ENCODE measurements around the gene OR5H2.

DNA sequence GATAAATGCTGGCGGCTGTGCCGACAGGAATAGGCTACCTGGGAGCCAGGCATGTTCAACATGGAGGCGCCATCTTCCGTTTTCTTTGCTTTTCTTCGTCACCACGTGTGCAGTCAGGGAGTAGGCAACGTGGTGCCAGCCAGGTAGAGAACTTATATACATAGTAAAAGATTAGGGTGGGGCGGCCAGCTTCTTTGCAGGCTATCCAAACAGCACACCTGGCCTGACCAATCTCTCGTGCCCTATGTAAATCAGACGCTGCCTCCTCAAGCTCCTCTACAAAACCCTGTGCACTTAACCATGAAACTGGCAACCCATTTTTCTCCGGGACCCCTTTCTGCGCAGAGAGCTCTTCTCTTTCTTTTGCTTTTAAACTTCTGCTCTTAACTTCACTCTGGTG, 42.8 kb downstream of the OR5H2 start:
- no peak for TF ChIP-seq GATA3 (IDR thresholded peaks at IDR 0.05; ENCODE audit: low read depth, low read length)
- TF ChIP-seq GATA2 (IDR thresholded peaks at IDR 0.05; ENCODE audit: low read depth, low read length) = no peak
